Measurements from ENCODE around the gene IQCN.

The IQCN gene

GRCh38 chr19:18270326-18270725, 3.9 kb downstream of the IQCN start:
- Histone ChIP-seq H3K9ac (ENCODE audit: low read depth, low read length) (no peak overlapping the region), H3K9me3 (ENCODE audit: control insufficient read depth, insufficient read depth, low read length) (no peaks in the 10 kb centered on the region), H3K4me1 (ENCODE audit: insufficient read depth, low read length) (peaks cover 3% of the 10 kb centered on the region; the same call in 1 of the 2 replicates), H3K36me3 (ENCODE audit: insufficient read depth, low read length) (no peaks in the 10 kb centered on the region; the same call in 1 of the 2 replicates)

- no peaks in the 10 kb centered on the region for H3K9me3 ChIP-seq (ENCODE audit: control insufficient read depth, insufficient read depth, low read length)
- no peak overlapping the region for H3K9ac ChIP-seq (ENCODE audit: low read depth, low read length)
- no peaks in the 10 kb centered on the region; the same call in 1 of the 2 replicates for H3K4me1 ChIP-seq (ENCODE audit: insufficient read depth, low read length)
- H3K36me3 ChIP-seq (ENCODE audit: insufficient read depth, low read length): no peaks in the 10 kb centered on the region; the same call in 1 of the 2 replicates
These were observed 5.1 kb downstream of the IQCN start for GRCh38 chr19:18269070-18269723.

DNA sequence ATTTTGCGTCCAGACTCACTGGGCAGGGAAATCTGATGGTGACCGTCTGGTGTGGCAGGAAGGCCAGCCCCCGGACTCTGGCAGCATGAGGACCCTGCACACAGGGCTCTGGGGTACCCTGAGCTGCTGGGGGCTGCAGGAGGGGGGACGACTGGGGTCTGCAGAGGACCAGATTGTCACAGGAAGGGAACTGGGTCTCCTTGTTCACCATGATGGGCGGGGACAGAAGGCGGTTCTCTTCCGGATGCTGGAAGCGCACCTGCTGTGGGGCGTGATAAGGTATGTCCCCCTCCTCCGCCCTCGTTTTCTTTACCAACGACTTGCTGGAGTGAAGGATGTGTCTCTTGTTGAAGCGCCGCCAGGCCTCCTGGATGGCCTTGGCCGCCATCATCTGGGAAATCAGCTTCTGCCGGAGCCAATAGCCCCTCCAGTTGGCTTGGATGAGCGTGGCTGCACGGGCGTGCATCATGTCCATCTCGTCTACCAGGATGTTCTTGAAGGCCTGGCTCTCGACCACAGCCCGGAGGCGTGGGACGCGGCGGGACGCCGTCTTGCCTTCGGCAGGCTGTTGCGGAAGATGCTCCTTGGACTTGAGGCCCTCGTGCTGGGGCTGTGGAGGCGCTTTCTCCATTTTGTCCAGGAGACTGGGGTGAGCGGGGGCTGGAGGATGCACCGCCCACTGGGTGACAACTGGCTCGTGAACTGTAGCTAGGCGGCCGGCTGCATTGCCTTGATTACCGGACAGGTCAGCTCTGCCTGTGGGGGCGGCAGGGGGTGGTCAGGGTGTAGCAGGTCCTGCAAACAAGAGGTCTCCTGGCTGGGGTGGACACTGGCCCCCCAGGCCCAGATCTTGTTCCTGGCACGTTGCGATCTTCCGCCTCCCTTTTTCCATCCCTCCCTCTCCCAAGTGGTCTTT, 7.2 kb downstream of the IQCN start:
- Histone ChIP-seq H3K36me3 (ENCODE audit: insufficient read depth, low read length) (no peaks in the 10 kb centered on the region), H3K4me1 (ENCODE audit: insufficient read depth, low read length) (no peaks in the 10 kb centered on the region), H3K9ac (ENCODE audit: low read depth, low read length) (no peak overlapping the region), H3K9me3 (ENCODE audit: control insufficient read depth, insufficient read depth, low read length) (no peaks in the 10 kb centered on the region)

DNA sequence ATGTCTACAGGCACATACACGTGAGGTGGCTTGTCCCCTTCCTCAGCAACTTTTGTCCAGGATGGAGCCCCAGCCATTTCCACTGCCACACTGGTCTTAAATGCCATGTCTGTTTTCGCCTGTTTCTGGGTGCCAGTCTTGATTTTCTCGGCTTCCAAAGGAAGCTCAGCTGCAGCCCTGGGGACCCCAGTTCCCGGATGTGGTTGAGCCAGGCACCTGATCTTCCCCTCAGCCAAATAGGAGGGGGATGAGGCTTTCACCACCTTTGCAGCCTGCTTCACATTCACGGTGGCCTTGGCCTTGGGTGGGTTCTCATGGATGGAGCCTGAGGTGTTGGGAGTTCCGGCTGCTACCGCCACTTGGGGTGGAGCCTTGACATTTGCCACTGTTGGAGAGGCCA, 8.7 kb downstream of the IQCN start:
- no peaks in the 10 kb centered on the region for H3K4me1 ChIP-seq (ENCODE audit: insufficient read depth, low read length)
- no peaks in the 10 kb centered on the region for H3K36me3 ChIP-seq (ENCODE audit: insufficient read depth, low read length)
- H3K9me3 ChIP-seq (ENCODE audit: control insufficient read depth, insufficient read depth, low read length): no peaks in the 10 kb centered on the region
- no peak overlapping the region for H3K9ac ChIP-seq (ENCODE audit: low read depth, low read length)

DNA sequence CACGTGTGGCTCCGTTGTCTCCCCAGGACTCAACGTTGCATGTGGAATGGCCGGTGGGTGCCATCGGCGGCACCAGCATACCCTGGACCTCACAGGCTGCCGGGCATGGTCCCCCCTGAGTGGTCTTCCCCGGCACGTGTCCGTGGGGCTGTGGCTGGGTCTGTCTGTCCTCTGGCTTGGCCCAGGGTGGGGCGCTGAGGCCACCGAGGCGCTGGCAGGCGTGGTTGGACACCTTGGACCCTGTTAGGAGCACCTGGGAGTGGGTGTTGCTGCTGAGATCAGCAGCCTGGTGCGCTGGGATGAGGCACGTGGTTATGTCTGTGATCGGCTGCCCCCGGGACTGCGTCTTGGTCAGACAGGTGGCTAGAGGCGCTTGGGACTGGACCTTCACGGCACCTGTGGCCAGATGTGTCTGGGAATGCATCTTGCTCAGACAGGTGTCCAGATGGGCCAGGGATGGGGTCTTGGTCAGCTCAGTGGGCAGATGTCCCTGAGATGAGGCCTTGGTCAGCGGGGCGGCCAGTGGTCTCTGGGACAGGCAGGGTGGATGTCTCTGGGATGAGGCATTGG, 9.2 kb downstream of the IQCN start:
- Histone ChIP-seq H3K4me1 (ENCODE audit: insufficient read depth, low read length) (no peaks in the 10 kb centered on the region), H3K9ac (ENCODE audit: low read depth, low read length) (no peak overlapping the region), H3K36me3 (ENCODE audit: insufficient read depth, low read length) (no peaks in the 10 kb centered on the region), H3K9me3 (ENCODE audit: control insufficient read depth, insufficient read depth, low read length) (no peaks in the 10 kb centered on the region)

DNA sequence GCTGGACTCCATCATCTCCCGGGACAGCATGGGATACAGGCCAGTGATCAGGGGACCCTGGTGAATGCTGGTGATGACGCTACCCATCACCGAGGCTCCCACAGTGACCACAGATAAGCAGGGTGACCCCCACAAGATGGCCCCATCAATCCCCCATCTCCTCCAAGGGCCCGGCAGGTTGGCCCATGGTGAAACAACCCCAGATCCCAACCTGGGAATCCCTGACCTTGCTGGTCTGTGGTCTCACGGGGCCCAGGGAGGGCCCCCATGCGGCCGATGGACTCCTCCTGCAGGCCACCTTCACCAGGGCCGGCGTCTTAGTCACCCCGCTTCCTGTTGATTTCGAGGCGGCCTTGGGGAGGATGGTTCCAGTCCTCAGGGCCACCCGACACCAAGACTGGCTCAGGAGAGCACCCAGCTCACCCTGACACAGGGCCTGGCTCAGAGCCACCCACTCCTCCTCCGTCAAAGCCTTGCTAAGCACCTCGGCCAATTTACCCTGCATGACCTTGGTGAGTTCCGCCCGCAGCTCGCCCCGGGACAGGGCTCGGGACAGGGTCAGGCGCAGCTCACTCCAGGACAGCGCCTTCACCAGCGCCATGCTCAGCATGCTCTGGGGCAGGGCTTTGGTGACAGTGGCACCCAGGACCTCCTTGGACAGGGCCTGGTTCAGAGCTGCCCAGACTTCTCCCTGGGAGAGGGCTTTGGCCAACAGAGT, 10.0 kb downstream of the IQCN start:
- Histone ChIP-seq H3K9ac (ENCODE audit: low read depth, low read length) (no peak overlapping the region), H3K4me1 (ENCODE audit: insufficient read depth, low read length) (no peaks in the 10 kb centered on the region), H3K9me3 (ENCODE audit: control insufficient read depth, insufficient read depth, low read length) (no peaks in the 10 kb centered on the region), H3K36me3 (ENCODE audit: insufficient read depth, low read length) (no peaks in the 10 kb centered on the region)

DNA sequence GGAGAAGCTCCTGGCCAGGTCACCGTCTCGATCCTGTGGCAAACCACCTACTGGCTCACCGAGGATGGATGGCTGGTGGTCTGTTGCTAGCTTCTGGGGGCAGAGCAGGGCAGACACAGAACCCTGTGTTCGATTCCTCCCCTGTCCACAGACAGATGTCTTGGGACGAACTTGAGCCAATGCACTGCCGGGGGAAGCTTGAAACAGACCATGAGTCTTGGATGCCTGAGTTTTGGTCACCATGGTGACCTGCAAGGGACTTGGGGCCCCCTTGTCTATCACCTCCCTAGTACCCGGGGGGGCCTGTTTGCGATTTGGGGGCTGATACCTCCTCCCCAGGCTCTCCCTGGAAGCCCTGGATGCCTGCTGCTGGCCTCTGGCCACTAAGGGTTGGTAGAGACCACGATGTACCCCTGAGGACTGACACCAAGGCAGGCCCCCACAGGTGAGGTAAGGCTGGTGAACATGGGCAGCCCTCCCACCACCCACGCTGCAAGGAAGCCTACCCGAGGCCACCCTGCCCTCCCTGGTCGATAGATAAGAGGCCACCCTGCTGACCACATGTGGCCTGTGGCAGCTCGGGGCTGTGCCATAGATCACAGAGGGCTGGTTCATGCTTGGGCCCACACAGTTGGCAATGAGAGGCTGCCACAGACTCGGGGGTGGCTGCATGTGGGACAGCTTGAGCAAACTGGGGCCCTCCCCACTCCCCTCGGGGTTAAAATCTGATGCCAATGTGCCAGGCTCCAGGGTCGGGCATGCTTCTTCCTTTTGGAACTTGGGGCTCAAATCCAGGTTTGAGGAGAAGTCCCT, 10.7 kb downstream of the IQCN start:
- Histone ChIP-seq H3K9me3 (ENCODE audit: control insufficient read depth, insufficient read depth, low read length) (no peaks in the 10 kb centered on the region), H3K9ac (ENCODE audit: low read depth, low read length) (no peak overlapping the region)

GRCh38 chr19:18262917-18263316, 11.3 kb downstream of the IQCN start:
- Histone ChIP-seq H3K9me3 (ENCODE audit: control insufficient read depth, insufficient read depth, low read length) (no peaks in the 10 kb centered on the region), H3K9ac (ENCODE audit: low read depth, low read length) (no peak overlapping the region), H3K36me3 (ENCODE audit: insufficient read depth, low read length) (no peaks in the 10 kb centered on the region), H3K4me1 (ENCODE audit: insufficient read depth, low read length) (no peaks in the 10 kb centered on the region)

More for the DNA sequence above, 10.7 kb downstream of the IQCN start:
- Histone ChIP-seq H3K36me3 (ENCODE audit: insufficient read depth, low read length) (no peaks in the 10 kb centered on the region), H3K4me1 (ENCODE audit: insufficient read depth, low read length) (no peaks in the 10 kb centered on the region)

DNA sequence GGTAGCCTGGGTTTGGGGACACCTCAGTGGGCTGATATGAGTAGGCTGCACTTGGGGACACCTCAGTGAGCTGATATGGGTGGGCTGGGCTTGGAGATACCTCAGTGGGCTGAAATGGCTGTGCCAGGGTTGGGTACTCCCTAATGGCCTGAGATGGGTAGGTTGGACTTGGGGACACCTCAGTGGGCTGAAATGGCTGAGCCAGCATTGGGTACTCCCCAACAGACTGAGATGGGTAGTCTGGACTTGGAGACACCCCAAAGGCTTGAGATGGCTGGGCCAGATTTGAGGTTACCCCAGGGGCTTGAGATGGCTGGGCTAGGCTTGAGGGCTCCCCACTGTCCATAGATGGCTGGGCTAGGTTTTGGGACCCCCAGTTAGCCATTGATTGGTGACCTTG, 12.1 kb downstream of the IQCN start:
- Histone ChIP-seq H3K9ac (ENCODE audit: low read depth, low read length) (no peak overlapping the region), H3K4me1 (ENCODE audit: insufficient read depth, low read length) (no peaks in the 10 kb centered on the region), H3K36me3 (ENCODE audit: insufficient read depth, low read length) (no peaks in the 10 kb centered on the region), H3K9me3 (ENCODE audit: control insufficient read depth, insufficient read depth, low read length) (no peaks in the 10 kb centered on the region)

DNA sequence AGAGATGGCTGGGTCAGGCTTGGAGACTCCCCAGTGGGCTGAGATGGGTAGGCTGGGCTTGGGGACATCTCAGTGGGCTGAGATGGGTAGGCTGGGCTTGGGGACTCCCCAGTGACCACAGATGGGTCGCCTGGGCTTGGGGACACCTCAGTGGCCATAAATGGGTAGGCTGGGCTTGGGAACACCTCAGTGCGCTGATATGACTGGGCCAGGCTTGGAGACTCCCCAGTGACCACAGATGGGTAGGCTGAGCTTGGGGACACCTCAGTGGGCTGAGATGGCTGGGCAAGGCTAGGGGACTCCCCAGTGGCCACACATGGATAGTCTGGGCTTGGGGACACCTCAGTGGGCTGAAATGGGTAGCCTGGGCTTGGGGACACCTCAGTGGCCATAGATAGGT, 12.8 kb downstream of the IQCN start:
- Histone ChIP-seq H3K9ac (ENCODE audit: low read depth, low read length) (no peak overlapping the region), H3K36me3 (ENCODE audit: insufficient read depth, low read length) (no peaks in the 10 kb centered on the region), H3K4me1 (ENCODE audit: insufficient read depth, low read length) (no peaks in the 10 kb centered on the region), H3K9me3 (ENCODE audit: control insufficient read depth, insufficient read depth, low read length) (no peaks in the 10 kb centered on the region)

GRCh38 chr19:18259893-18260292, 14.4 kb downstream of the IQCN start:
- H3K4me1 ChIP-seq (ENCODE audit: insufficient read depth, low read length): peaks cover 3% of the 10 kb centered on the region; the same call in 1 of the 2 replicates
- no peak overlapping the region for H3K9ac ChIP-seq (ENCODE audit: low read depth, low read length)
- no peaks in the 10 kb centered on the region for H3K36me3 ChIP-seq (ENCODE audit: insufficient read depth, low read length)
- no peaks in the 10 kb centered on the region for H3K9me3 ChIP-seq (ENCODE audit: control insufficient read depth, insufficient read depth, low read length)

GRCh38 chr19:18257503-18258470, 16.5 kb downstream of the IQCN start:
- H3K4me1 ChIP-seq (ENCODE audit: insufficient read depth, low read length): peaks cover 5% of the 10 kb centered on the region; the same call in 1 of the 2 replicates
- H3K36me3 ChIP-seq (ENCODE audit: insufficient read depth, low read length): no peaks in the 10 kb centered on the region
- no peaks in the 10 kb centered on the region for H3K9me3 ChIP-seq (ENCODE audit: control insufficient read depth, insufficient read depth, low read length)

More at GRCh38 chr19:18257503-18258470, 16.5 kb downstream of the IQCN start:
- H3K9ac ChIP-seq (ENCODE audit: low read depth, low read length): no peak overlapping the region
